SK-N-SH treated with all-trans-retinoic acid at 6 μM for 48 hours (cell line): ENCODE measurements around the gene FBXW4.

Source experiments
- ATAC-seq: fragments of 200-7000 bp; cut with Tn5 transposase; 3 replicates; pipeline ENCODE4 v1.9.1; 2020; ENCODE audit warnings: mild to moderate bottlenecking, moderate library complexity
- ARNTL ChIP-seq: fragments of 450-650 bp; formaldehyde crosslinking; IDR thresholded peaks from 2 replicates; pipeline ENCODE4 v1.5.0; 2020; ENCODE audit warnings: low read depth, mild to moderate bottlenecking, moderate library complexity, borderline replicate concordance
- BACH2 ChIP-seq: fragments of 250-450 bp; sonication (Bioruptor Pico); IDR thresholded peaks from 2 replicates; pipeline ENCODE4 v1.9.0; 2021; ENCODE audit warnings: mild to moderate bottlenecking, borderline replicate concordance
- CREB5 ChIP-seq: fragments of 250-450 bp; sonication (Bioruptor Pico); IDR thresholded peaks from 2 replicates; pipeline ENCODE4 v1.5.1; 2020; ENCODE audit warnings: low read depth, mild to moderate bottlenecking, moderate library complexity
- CSDC2 ChIP-seq: fragments of 250-450 bp; sonication (Bioruptor Pico); IDR thresholded peaks from 2 replicates; pipeline ENCODE4 v1.5.0; 2020; ENCODE audit warnings: mild to moderate bottlenecking, moderate library complexity
- CSRNP3 ChIP-seq: fragments of 250-450 bp; sonication (Bioruptor Pico); IDR thresholded peaks from 2 replicates; pipeline ENCODE4 v1.5.1; 2021; ENCODE audit warnings: mild to moderate bottlenecking, moderate library complexity
- ESRRG ChIP-seq: fragments of 250-450 bp; sonication (Bioruptor Pico); IDR thresholded peaks from 2 replicates; pipeline ENCODE4 v1.6.1; 2021; ENCODE audit warnings: mild to moderate bottlenecking
- GLIS3 ChIP-seq: fragments of 250-450 bp; sonication (Bioruptor Pico); IDR thresholded peaks from 2 replicates; pipeline ENCODE4 v1.5.0; 2020; ENCODE audit warnings: mild to moderate bottlenecking, moderate library complexity
- ISL1 ChIP-seq: fragments of 250-450 bp; sonication (Bioruptor Pico); IDR thresholded peaks from 2 replicates; pipeline ENCODE4 v2.1.2; 2022; ENCODE audit warnings: mild to moderate bottlenecking, moderate library complexity
- OSR1 ChIP-seq: fragments of 250-450 bp; sonication (Bioruptor Pico); IDR thresholded peaks from 2 replicates; pipeline ENCODE4 v1.8.0; 2022; ENCODE audit warnings: moderate library complexity, mild to moderate bottlenecking, inconsistent platforms
- POU6F1 ChIP-seq: fragments of 250-450 bp; sonication (Bioruptor Pico); IDR thresholded peaks from 2 replicates; pipeline ENCODE4 v1.8.0; 2021; ENCODE audit warnings: low read depth, mild to moderate bottlenecking, moderate library complexity, borderline replicate concordance
- PPARA ChIP-seq: fragments of 250-450 bp; sonication (Bioruptor Pico); IDR thresholded peaks from 2 replicates; pipeline ENCODE4 v1.5.0; 2020; ENCODE audit warnings: mild to moderate bottlenecking, borderline replicate concordance
- RARB ChIP-seq: fragments of 250-450 bp; sonication (Bioruptor Pico); IDR thresholded peaks from 2 replicates; pipeline ENCODE4 v1.8.0; 2021; ENCODE audit warnings: mild to moderate bottlenecking, moderate library complexity
- SNAI2 ChIP-seq: fragments of 250-450 bp; sonication (Bioruptor Pico); IDR thresholded peaks from 2 replicates; pipeline ENCODE4 v1.5.0; 2020; ENCODE audit warnings: mild to moderate bottlenecking, moderate library complexity
- TCF4 ChIP-seq: fragments of 250-450 bp; sonication (Bioruptor Pico); IDR thresholded peaks from 2 replicates; pipeline ENCODE4 v1.8.0; 2021; ENCODE audit warnings: mild to moderate bottlenecking, moderate library complexity, borderline replicate concordance
- TOX ChIP-seq: fragments of 250-450 bp; sonication (Bioruptor Pico); IDR thresholded peaks from 2 replicates; pipeline ENCODE4 v1.8.0; 2021; ENCODE audit warnings: mild to moderate bottlenecking, moderate library complexity, borderline replicate concordance
- TSHZ2 ChIP-seq: fragments of 250-450 bp; sonication (Bioruptor Pico); IDR thresholded peaks from 2 replicates; pipeline ENCODE4 v1.5.0; 2020; ENCODE audit warnings: mild to moderate bottlenecking, moderate library complexity
- ZC3H10 ChIP-seq: fragments of 250-450 bp; sonication (Bioruptor Pico); IDR thresholded peaks from 2 replicates; pipeline ENCODE4 v1.5.1; 2021; ENCODE audit warnings: mild to moderate bottlenecking, moderate library complexity
- ZFP3 ChIP-seq: fragments of 250-450 bp; sonication (Bioruptor Pico); IDR thresholded peaks from 2 replicates; pipeline ENCODE4 v1.5.0; 2020; ENCODE audit warnings: mild to moderate bottlenecking, moderate library complexity
- ZFP30 ChIP-seq: fragments of 450-650 bp; formaldehyde crosslinking; IDR thresholded peaks from 2 replicates; pipeline ENCODE4 v1.5.0; 2022; ENCODE audit warnings: mild to moderate bottlenecking, moderate library complexity
- ZNF565 ChIP-seq: fragments of 450-650 bp; formaldehyde crosslinking; conservative IDR thresholded peaks from 2 replicates; pipeline ENCODE4 v1.5.0; 2020; ENCODE audit warnings: low read depth, mild to moderate bottlenecking, moderate library complexity
- ZNF70 ChIP-seq: fragments of 450-650 bp; formaldehyde crosslinking; IDR thresholded peaks from 2 replicates; pipeline ENCODE4 v1.5.0; 2020; ENCODE audit warnings: mild to moderate bottlenecking, moderate library complexity
- ZNF8 ChIP-seq: fragments of 450-650 bp; formaldehyde crosslinking; IDR thresholded peaks from 2 replicates; pipeline ENCODE4 v1.5.0; 2020; ENCODE audit warnings: mild to moderate bottlenecking, moderate library complexity

Gene FBXW4

GRCh38 chr10:101619983-101620382 is 75.0 kb downstream of the FBXW4 start (continued):
- TF ChIP-seq POU6F1 (CRISPR knock-in tag) = no peak

- ATAC-seq = no peak
- TF ChIP-seq ZFP30 (no peak), CSRNP3 (CRISPR knock-in tag) (no peak), SNAI2 (CRISPR knock-in tag) (no peak), BACH2 (CRISPR knock-in tag) (no peak), ZFP3 (CRISPR knock-in tag) (no peak), ZNF565 (no peak), TSHZ2 (CRISPR knock-in tag) (no peak), ISL1 (CRISPR knock-in tag) (no peak)
Measured at GRCh38 chr10:101618871-101619270, 76.1 kb downstream of the FBXW4 start.

GRCh38 chr10:101617824-101618568 is 77.0 kb downstream of the FBXW4 start:
- TF ChIP-seq ESRRG (CRISPR knock-in tag) = no peak
- no peak for TF ChIP-seq ZNF565
- no peak for TF ChIP-seq GLIS3 (CRISPR knock-in tag)
- TF ChIP-seq BACH2 (CRISPR knock-in tag) = no peak
- TF ChIP-seq ZFP30 = no peak
- TF ChIP-seq TSHZ2 (CRISPR knock-in tag) = no peak
- TF ChIP-seq PPARA (CRISPR knock-in tag) = no peak
- no peak for TF ChIP-seq SNAI2 (CRISPR knock-in tag)
- TF ChIP-seq CSDC2 = no peak
- TF ChIP-seq RARB (CRISPR knock-in tag) = no peak
- no peak for TF ChIP-seq ZNF8 (CRISPR knock-in tag)
- TF ChIP-seq ARNTL (CRISPR knock-in tag) = no peak
- TF ChIP-seq TOX (CRISPR knock-in tag) = no peak
- no peak for TF ChIP-seq ZC3H10 (CRISPR knock-in tag)
- TF ChIP-seq TCF4 (CRISPR knock-in tag) = no peak
- TF ChIP-seq ISL1 (CRISPR knock-in tag) = no peak
- no peak for TF ChIP-seq ZNF70 (CRISPR knock-in tag)
- TF ChIP-seq OSR1 = no peak
- TF ChIP-seq CREB5 (CRISPR knock-in tag) = no peak
- ATAC-seq = no peak
